Tibial artery (tissue), 4 donors: Measurements from ENCODE around the gene DHRS3.
A peak's percentile ranks its signal among the peaks of the same experiment; 100 is the strongest.

Experiments used
- DNase-seq, 2 donors: peaks; one replicate each; pipeline ENCODE4 v3.0.0-alpha.2; 2019
- H3K27ac ChIP-seq, 2 donors: fragments of 200-600 bp; sonication (generic) in 1 of 2; 1 replicate in 1 of 2; 2 replicates in 1 of 2; pipeline ENCODE4 v1.5.1; 2018 to 2019; ENCODE audit warnings: mild to moderate bottlenecking in 1 of 2
- H3K27me3 ChIP-seq, 2 donors: fragments of 200-600 bp; sonication (generic) in 1 of 2; one replicate each; pipeline versions ENCODE4 v1.5.1 to v1.6.0; 2016 to 2019
- H3K36me3 ChIP-seq, 3 donors: fragments of 200-600 bp; sonication (generic) in 2 of 3; one replicate each; pipeline ENCODE4 v1.5.1; 2016 to 2019; ENCODE audit warnings: mild to moderate bottlenecking in 2 of 3
- H3K4me1 ChIP-seq, 4 donors: fragments of 200-600 bp; sonication (generic) in 2 of 4; 1 replicate in 3 of 4; 2 replicates in 1 of 4; pipeline ENCODE4 v1.5.1; 2016 to 2019
- H3K4me3 ChIP-seq, 2 donors: fragments of 200-600 bp; sonication (generic) in 1 of 2; 1 replicate in 1 of 2; 2 replicates in 1 of 2; pipeline ENCODE4 v1.5.1; 2018 to 2019; ENCODE audit warnings: mild to moderate bottlenecking in 2 of 2
- H3K9me3 ChIP-seq, 3 donors: fragments of 200-600 bp; sonication (generic) in 1 of 3; one replicate each; pipeline ENCODE4 v1.5.1; 2016 to 2019
- intact Hi-C: fragments of 100-400 bp; cut with DNase I; formaldehyde crosslinking; loops from one replicate; pipeline ENCODE4 v1.15.0; 2023; ENCODE audit warnings: low total_unique reads
- TF ChIP-seq, protein P1 (sequence below), 2 experiments: fragments of 200-600 bp in 1 of 2; fragments of 450-650 bp in 1 of 2; IDR thresholded peaks; one replicate each; pipeline ENCODE4 v1.5.1; 2017 to 2019; ENCODE audit warnings: antibody characterized with exemption in 2 of 2, mild to moderate bottlenecking in 1 of 2, moderate library complexity in 1 of 2

The DHRS3 gene

DNA sequence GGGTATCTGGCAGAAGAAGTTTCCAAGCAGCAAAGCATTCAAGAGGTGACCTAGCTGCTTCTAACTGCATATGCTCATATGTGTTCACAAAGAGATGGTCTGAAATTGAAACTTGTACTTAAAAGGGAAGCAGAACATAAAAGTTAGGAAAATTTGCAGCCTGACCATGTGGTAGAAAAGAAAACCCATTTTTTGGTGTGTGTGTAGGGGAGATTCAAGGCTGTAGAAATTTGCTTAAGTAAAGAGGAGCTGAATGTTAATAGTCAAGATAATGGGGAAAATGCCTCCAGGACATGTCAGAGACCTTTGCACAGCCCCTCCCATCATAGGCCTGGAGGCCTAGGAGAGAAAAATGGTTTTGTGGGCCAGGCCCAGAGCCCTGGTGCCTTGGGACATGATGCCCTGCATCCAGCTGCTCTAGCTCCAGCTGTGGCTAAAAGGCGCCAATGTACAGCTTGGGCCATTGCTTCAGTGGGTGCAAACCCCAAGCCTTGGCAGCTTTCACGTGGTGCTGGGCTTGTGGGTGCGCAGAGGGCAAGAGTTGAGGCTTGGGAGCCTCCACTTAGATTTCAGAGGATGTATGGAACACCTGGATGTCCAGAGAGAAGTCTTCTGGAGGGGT lies 54.9 kb downstream of the DHRS3 start:
- intact Hi-C loops, result no loop called here
- no peak overlapping the region for H3K27ac ChIP-seq
- H3K4me3 ChIP-seq, result no peak overlapping the region
- peaks cover 6 to 19% (median 13%) of the 10 kb centered on the region in 3 donors for H3K36me3 ChIP-seq
- peaks cover 0 to 39% (median 15%) of the 10 kb centered on the region in 4 donors for H3K4me1 ChIP-seq
- TF ChIP-seq, protein P1, sequence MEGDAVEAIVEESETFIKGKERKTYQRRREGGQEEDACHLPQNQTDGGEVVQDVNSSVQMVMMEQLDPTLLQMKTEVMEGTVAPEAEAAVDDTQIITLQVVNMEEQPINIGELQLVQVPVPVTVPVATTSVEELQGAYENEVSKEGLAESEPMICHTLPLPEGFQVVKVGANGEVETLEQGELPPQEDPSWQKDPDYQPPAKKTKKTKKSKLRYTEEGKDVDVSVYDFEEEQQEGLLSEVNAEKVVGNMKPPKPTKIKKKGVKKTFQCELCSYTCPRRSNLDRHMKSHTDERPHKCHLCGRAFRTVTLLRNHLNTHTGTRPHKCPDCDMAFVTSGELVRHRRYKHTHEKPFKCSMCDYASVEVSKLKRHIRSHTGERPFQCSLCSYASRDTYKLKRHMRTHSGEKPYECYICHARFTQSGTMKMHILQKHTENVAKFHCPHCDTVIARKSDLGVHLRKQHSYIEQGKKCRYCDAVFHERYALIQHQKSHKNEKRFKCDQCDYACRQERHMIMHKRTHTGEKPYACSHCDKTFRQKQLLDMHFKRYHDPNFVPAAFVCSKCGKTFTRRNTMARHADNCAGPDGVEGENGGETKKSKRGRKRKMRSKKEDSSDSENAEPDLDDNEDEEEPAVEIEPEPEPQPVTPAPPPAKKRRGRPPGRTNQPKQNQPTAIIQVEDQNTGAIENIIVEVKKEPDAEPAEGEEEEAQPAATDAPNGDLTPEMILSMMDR (IDR thresholded peaks at IDR 0.05), result no peak
- no peak for DNase-seq
- H3K27me3 ChIP-seq, result no peaks in the 10 kb centered on the region
- H3K9me3 ChIP-seq, result peaks cover 0 to 7% (median 0%) of the 10 kb centered on the region in 3 donors

DNA sequence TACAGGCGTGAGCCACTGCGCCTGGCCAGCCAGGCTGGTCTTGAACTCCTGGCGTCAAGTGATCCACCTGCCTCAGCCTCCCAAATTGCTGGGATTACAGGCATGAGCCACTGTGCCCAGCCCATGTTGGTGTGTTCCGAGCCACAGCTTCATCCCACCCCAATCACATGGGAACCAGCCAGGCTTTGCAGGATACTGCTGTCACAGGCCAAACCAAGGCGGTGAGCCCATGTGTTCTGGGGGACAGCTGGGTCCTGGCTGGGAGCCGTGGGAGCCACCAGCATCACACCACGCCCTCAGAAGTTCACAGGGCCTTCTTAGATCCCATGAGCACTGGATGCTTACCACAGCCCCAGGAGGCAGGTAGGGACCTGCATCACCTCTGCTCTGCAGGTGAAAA lies 56.9 kb downstream of the DHRS3 start:
- peaks cover 0 to 7% (median 0%) of the 10 kb centered on the region in 3 donors for H3K9me3 ChIP-seq
- DNase-seq, result no peak
- H3K4me1 ChIP-seq, result peaks cover 0 to 47% (median 33%) of the 10 kb centered on the region in 4 donors
- TF ChIP-seq, protein P1 (IDR thresholded peaks at IDR 0.05), result no peak
- H3K27ac ChIP-seq, result no peak overlapping the region
- H3K4me3 ChIP-seq, result no peak overlapping the region
- no peaks in the 10 kb centered on the region for H3K27me3 ChIP-seq
- H3K36me3 ChIP-seq, result peaks cover 0 to 1% (median 0%) of the 10 kb centered on the region in 3 donors
- intact Hi-C loops, result no loop called here

DNA sequence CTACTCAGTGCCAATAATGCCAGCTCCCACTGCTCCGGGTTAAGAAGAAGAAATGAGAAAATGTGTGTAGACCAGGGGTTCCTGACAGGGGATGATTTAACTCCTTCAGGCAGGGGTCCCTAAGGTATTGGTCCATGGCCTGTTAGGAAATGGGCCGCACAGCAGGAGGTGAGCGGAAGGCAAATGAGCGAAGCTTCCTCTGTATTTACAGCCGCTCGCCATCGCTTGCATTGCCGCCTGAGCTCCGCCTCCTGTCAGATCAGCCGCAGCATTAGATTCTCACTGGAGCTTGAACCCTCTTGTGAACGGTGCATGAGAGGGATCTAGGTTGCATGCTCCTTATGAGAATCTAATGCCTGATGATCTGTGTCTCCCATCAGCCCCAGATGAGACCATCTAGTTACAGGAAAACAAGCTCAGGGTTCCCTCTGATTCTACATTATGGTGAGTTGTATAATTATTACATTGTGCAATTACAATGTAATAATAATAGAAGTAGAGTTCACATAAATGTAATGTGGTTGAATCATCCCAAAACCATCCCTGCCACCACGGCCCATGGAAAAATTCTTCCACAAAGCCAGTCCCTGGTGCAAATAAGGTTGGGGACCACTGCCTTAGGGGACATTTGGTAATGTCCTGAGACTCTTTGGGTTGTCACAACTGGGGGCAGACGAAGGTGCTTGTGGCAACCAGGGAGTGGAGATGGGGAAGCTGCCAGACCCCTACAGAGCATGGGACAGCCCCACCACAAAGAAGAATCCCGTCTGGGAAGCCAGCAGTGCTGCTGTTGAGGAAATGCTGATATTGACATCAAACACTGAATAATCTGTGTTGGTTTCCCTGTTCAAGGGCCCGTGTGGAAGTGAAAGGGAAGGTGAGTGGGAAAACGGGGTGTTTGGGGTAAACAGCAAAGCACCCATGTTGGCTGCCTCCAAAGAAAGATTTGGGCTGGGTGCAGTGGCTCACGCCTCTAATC lies 60.8 kb downstream of the DHRS3 start:
- Histone ChIP-seq H3K27me3 (no peaks in the 10 kb centered on the region), H3K27ac (peak overlapping the region; percentile 74 to 84), H3K36me3 (no peaks in the 10 kb centered on the region), H3K4me3 (no peak overlapping the region), H3K9me3 (no peaks in the 10 kb centered on the region), H3K4me1 (peaks cover 0 to 64% (median 46%) of the 10 kb centered on the region in 4 donors)
- intact Hi-C loops, result no loop called here
- DNase-seq, result peak; percentile 33 to 67
- TF ChIP-seq, protein P1 (IDR thresholded peaks at IDR 0.05), result no peak

DNA sequence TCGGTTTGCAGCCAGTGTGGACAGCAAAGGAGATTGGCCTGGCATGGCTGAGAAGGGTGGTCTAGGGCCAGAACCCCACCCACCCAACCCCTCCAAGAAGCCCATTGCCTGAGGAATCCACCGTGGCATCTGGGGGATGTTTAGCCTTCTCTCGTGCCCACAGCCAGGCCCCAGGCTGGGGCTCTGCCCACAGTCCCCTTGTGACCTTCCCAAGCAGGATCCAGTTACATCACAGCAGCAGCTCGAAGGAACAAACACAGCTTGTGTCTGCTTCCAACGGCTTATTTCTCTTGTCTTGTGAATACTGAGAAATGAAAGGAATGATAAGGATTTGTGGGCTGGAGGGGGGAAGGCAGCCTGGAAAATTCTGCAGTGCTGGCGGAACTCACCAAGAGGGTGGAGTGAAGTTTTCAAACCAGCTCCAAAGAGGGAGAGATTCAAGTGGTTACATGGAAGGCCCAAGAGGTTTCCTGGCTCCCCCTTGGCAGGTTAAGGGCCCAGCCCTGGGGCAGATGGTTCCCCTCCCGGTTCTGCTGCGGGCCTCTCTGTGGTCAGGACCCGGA lies 61.6 kb downstream of the DHRS3 start:
- no peaks in the 10 kb centered on the region for H3K9me3 ChIP-seq
- peak; percentile 76 to 90 for DNase-seq
- H3K36me3 ChIP-seq, result no peaks in the 10 kb centered on the region
- no peak overlapping the region for H3K4me3 ChIP-seq
- H3K4me1 ChIP-seq, result peaks cover 0 to 71% (median 49%) of the 10 kb centered on the region in 4 donors
- TF ChIP-seq, protein P1 (IDR thresholded peaks at IDR 0.05), result no peak
- intact Hi-C loops, result no loop called here
- H3K27ac ChIP-seq, result peak overlapping the region; percentile 74 to 84
- H3K27me3 ChIP-seq, result no peaks in the 10 kb centered on the region

DNA sequence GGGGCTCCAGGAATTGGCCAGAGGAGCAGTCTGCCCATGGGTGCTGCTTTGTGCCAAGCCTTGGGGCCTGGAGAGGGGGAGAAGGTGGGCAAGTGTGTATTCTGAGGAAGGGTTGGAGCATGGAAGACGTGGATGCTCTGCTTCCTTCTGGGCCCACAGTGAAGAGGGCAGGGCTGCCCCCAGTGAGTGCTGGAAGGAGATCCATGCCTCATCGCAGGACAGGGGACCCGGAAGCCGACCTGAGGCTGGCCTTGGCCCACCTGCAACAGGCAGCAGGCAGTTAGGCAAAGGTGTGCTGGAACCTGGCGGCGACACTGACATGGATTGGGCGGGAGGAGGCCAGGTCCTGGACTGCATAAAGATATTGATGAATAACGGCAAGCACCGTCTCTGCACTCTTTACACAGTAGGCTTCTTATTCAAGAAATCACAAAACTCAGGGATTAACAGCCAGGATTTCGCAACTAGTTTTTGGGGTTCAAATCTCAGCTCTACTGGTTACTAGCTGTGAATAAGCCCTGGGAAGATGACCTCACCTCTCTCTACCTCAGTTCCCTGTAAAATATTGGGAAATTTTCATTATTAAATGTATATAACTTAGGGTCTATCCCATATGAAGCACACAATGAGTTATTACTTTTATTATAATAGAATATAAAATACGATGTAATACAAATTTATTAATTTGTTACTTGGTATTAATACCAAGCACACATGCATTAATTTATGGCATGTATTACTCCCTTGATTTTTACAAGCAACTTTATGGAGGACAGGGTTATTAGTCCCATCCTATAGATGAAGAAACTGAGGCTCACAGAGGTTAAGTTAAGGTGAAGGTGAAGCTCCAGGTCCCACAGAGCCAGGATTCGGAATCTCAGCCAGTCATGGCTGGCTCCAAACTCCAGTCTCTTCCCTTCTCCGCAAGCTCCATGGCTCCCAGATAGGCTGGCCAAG lies 62.3 kb downstream of the DHRS3 start:
- Histone ChIP-seq H3K27ac (peak overlapping the region; percentile 74 to 84), H3K9me3 (no peaks in the 10 kb centered on the region), H3K36me3 (no peaks in the 10 kb centered on the region), H3K27me3 (no peaks in the 10 kb centered on the region), H3K4me1 (peaks cover 0 to 71% (median 49%) of the 10 kb centered on the region in 4 donors), H3K4me3 (no peak overlapping the region)
- TF ChIP-seq, protein P1 (IDR thresholded peaks at IDR 0.05), result no peak
- intact Hi-C loops, result no loop called here
- peak; percentile 16 to 63 for DNase-seq
